SK-N-SH (cell line): Measurements from ENCODE around the gene ZC3H8. TPM values are rescaled to one million over a fixed set of nuclear protein-coding genes. Genes with fewer than 3 reads are reported as not detected.

Experiments
- CTCF ChIA-PET: fragments of 300-600, 350-600 bp; formaldehyde crosslinking; extraction: SDS; loops from one replicate; lab custom pipeline; 2021; lab: Yijun Ruan, JAX
- POLR2A ChIA-PET: fragments of 350-600 bp; sonication (Branson Sonifier 250); formaldehyde crosslinking; extraction: SDS; loops from one replicate; lab custom pipeline; 2020; ENCODE audit warnings: antibody characterized with exemption, inconsistent platforms; lab: Yijun Ruan, JAX
- DNase-seq: peaks from one replicate; pipeline ENCODE4 v3.0.0; 2012
- H2AFZ ChIP-seq: fragments of 200-600 bp; sonication (generic); 2 replicates; pipeline ENCODE4 v1.8.1; 2016; ENCODE audit warnings: antibody characterized with exemption, mild to moderate bottlenecking, low read depth
- H3F3A ChIP-seq: fragments of 200-600 bp; sonication (generic); replicated peaks from 2 replicates; pipeline ENCODE3; 2016; ENCODE audit warnings: antibody characterized with exemption, mild to moderate bottlenecking; ENCODE audit not compliant: insufficient read depth
- H3K27ac ChIP-seq, 2 experiments: fragments of 200-500 bp in 1 of 2; fragments of 200-600 bp in 1 of 2; sonication (Bioruptor generic) in 1 of 2; sonication (generic), shearing (Covaris generic) in 1 of 2; 2 replicates each; pipeline versions ENCODE4 v1.5.1 to v1.6.1; 2014 to 2016; ENCODE audit warnings: low read depth in 2 of 2, inconsistent platforms in 1 of 2, low read length in 1 of 2, mild to moderate bottlenecking in 1 of 2, mixed read lengths in 1 of 2
- H3K27me3 ChIP-seq: fragments of 200-600 bp; sonication (generic), shearing (Covaris generic); 2 replicates; pipeline ENCODE4 v1.6.1; 2016; ENCODE audit warnings: mixed run types; ENCODE audit not compliant: insufficient read depth
- H3K36me3 ChIP-seq, 2 experiments: fragments of 200-500 bp in 1 of 2; fragments of 200-600 bp in 1 of 2; sonication (Bioruptor generic) in 1 of 2; sonication (generic) in 1 of 2; replicated peaks in 1 of 2; 2 replicates each; pipeline versions ENCODE3 to v1.5.1; 2014 to 2016; ENCODE audit warnings: low read length in 1 of 2, mild to moderate bottlenecking in 1 of 2; ENCODE audit not compliant: insufficient read depth in 2 of 2, control insufficient read depth in 1 of 2
- H3K4me1 ChIP-seq, 2 experiments: fragments of 200-500 bp in 1 of 2; fragments of 200-600 bp in 1 of 2; sonication (Bioruptor generic) in 1 of 2; sonication (generic), shearing (Covaris generic) in 1 of 2; 2 replicates each; pipeline versions ENCODE4 v1.5.1 to v1.6.1; 2014 to 2016; ENCODE audit warnings: low read depth in 1 of 2, low read length in 1 of 2, mixed run types in 1 of 2; ENCODE audit not compliant: insufficient read depth in 2 of 2, control insufficient read depth in 1 of 2
- H3K4me2 ChIP-seq: fragments of 200-600 bp; sonication (generic), shearing (Covaris generic); 2 replicates; pipeline ENCODE4 v1.6.1; 2017; ENCODE audit warnings: mixed run types
- H3K4me3 ChIP-seq, 2 experiments: fragments of 200-500 bp in 1 of 2; fragments of 200-600 bp in 1 of 2; sonication (Bioruptor generic) in 1 of 2; sonication (generic), shearing (Covaris generic) in 1 of 2; 2 replicates each; pipeline versions ENCODE4 v1.5.1 to v1.8.1; 2014 to 2016; ENCODE audit warnings: low read depth in 2 of 2, inconsistent platforms in 1 of 2, low read length in 1 of 2, mild to moderate bottlenecking in 1 of 2, mixed read lengths in 1 of 2, moderate library complexity in 1 of 2
- H3K79me2 ChIP-seq: fragments of 200-600 bp; sonication (generic); 2 replicates; pipeline ENCODE4 v1.8.1; 2017; ENCODE audit warnings: mild to moderate bottlenecking; ENCODE audit not compliant: insufficient read depth
- H3K9ac ChIP-seq: fragments of 200-600 bp; sonication (generic); 2 replicates; pipeline ENCODE4 v1.6.1; 2017; ENCODE audit warnings: mixed run types
- H3K9me2 ChIP-seq: fragments of 200-600 bp; sonication (generic); 2 replicates; pipeline ENCODE4 v1.6.1; 2017; ENCODE audit warnings: mixed run types
- H3K9me3 ChIP-seq: fragments of 200-600 bp; sonication (generic); 2 replicates; pipeline ENCODE4 v1.6.1; 2017; ENCODE audit warnings: mixed run types, mild to moderate bottlenecking, moderate library complexity
- H4K20me1 ChIP-seq: fragments of 200-600 bp; sonication (generic); 2 replicates; pipeline ENCODE4 v1.6.1; 2017; ENCODE audit warnings: mild to moderate bottlenecking, mixed run types; ENCODE audit not compliant: insufficient read depth
- EP300 ChIP-seq, 2 experiments: IDR thresholded peaks; 2 replicates each; pipeline versions ENCODE4 v1.4.0 to v1.6.1; 2012; ENCODE audit warnings: borderline replicate concordance in 1 of 2, low read depth in 1 of 2, low read length in 1 of 2
- EZH2phosphoT487 ChIP-seq: fragments of 200-600 bp; sonication (generic); IDR thresholded peaks from 2 replicates; pipeline ENCODE4 v1.6.1; 2017; ENCODE audit warnings: low read depth, mixed run types, mild to moderate bottlenecking, antibody characterized with exemption, moderate library complexity, borderline replicate concordance
- GABPA ChIP-seq: IDR thresholded peaks from 2 replicates; pipeline ENCODE4 v1.4.0; 2012; ENCODE audit warnings: low read depth, mild to moderate bottlenecking
- JUND ChIP-seq: IDR thresholded peaks from 2 replicates; pipeline ENCODE4 v1.4.0; 2012
- MXI1 ChIP-seq: IDR thresholded peaks from 2 replicates; pipeline ENCODE4 v1.6.1; 2012; ENCODE audit warnings: mild to moderate bottlenecking, low read depth, low read length, improper control_type of control experiment
- NFIC ChIP-seq: IDR thresholded peaks from 2 replicates; pipeline ENCODE4 v1.4.0; 2012; ENCODE audit warnings: borderline replicate concordance
- SIN3A ChIP-seq: IDR thresholded peaks from 2 replicates; pipeline ENCODE4 v1.6.1; 2012; ENCODE audit warnings: low read depth, mild to moderate bottlenecking, low read length, moderate library complexity, borderline replicate concordance
- TEAD4 ChIP-seq: IDR thresholded peaks from 2 replicates; pipeline ENCODE4 v1.4.0; 2012; ENCODE audit warnings: mild to moderate bottlenecking, borderline replicate concordance; ENCODE audit not compliant: insufficient read depth
- YY1 ChIP-seq: IDR thresholded peaks from 2 replicates; pipeline ENCODE4 v1.4.0; 2012; ENCODE audit warnings: low read depth, mild to moderate bottlenecking
- WGBS: methylation state at CpG from one replicate; pipeline ENCODE4 v1.1.6; 2017; ENCODE audit warnings: low lambda C conversion rate; 5-methylcytosine and 5-hydroxymethylcytosine counted together
- polyA plus RNA-seq, 3 experiments: library from polyadenylated mRNA; depleted of rRNA; stranded (reverse); fragments of >200 nt; gene quantifications; 2 replicates each; pipeline ENCODE4 v1.2.3, GENCODE V29; 2012
- TF ChIP-seq, protein P1 (sequence below): IDR thresholded peaks from 2 replicates; pipeline ENCODE4 v1.4.0; 2012; ENCODE audit warnings: low read depth, borderline replicate concordance
- TF ChIP-seq, protein P2 (sequence below): fragments of 150-350 bp; IDR thresholded peaks from 2 replicates; pipeline ENCODE4 v1.6.1; 2017; ENCODE audit warnings: antibody characterized with exemption, low read length, low read depth, borderline replicate concordance

Gene ZC3H8
- polyA plus RNA-seq, 1 of the 3 experiments (the other 2 are of a cell fraction) = 3.3 TPM

DNA sequence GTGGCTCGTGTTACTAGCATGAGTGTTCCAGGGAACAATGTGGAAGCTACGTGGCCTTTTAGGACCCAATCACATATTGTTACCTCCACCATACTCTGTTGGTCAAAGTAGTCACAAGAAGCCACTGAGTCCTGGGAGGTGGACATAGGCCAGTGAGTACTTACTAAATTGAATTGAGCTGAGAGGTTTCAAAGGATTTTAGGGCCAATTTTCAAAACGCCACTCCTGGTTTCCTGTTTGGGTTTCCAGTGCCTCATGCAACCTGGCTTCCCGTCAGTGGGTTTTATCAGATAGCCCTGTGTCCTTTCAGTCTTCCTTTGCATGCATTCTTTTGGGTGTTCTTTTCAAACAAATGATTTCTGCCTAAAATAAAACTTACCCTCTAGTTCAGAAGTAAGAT is 60.4 kb downstream of the ZC3H8 start:
- Histone ChIP-seq H4K20me1 (no peaks in the 10 kb centered on the region), H3K9me3 (no peaks in the 10 kb centered on the region), H3K4me1 (peaks cover 0 to 2% of the 10 kb centered on the region in 2 experiments; a peak in 1 of 4 replicates), H3K36me3 (no peaks in the 10 kb centered on the region), H3F3A (no peaks in the 10 kb centered on the region), H3K4me3 (no peak overlapping the region), H3K4me2 (no peak overlapping the region), H3K27ac (no peak overlapping the region), H2AFZ (no peak overlapping the region), H3K9ac (no peak overlapping the region), H3K9me2 (no peaks in the 10 kb centered on the region), H3K27me3 (no peaks in the 10 kb centered on the region), H3K79me2 (no peaks in the 10 kb centered on the region)
- DNase-seq = no peak
- CTCF ChIA-PET = no interaction called here
- TF ChIP-seq EZH2phosphoT487 (no peak), JUND (no peak), YY1 (no peak)
- POLR2A ChIA-PET = no interaction called here
- WGBS = 57% methylated on average over 4 of the region's 4 CpGs

DNA sequence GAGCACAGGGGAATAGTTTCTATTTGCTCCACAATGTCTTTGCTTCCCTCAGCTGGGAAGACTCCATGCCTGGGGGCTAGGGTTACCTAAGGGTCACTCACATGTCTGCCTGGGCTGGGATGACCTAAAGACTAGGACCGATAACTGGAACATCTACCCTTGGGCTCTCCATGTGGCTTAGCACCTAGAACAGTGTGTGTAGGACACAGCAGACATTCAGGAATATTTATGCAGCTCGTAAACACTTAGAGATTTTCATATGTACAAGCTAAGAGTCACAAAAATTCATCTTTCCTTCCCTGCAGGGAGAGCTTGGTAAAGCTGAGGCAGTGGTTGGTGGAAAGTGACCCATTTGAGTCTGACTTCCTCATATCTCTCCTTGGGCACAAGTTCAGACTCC is 60.8 kb downstream of the ZC3H8 start:
- TF ChIP-seq NFIC (no peak), TEAD4 (no peak)
- TF ChIP-seq, protein P1, sequence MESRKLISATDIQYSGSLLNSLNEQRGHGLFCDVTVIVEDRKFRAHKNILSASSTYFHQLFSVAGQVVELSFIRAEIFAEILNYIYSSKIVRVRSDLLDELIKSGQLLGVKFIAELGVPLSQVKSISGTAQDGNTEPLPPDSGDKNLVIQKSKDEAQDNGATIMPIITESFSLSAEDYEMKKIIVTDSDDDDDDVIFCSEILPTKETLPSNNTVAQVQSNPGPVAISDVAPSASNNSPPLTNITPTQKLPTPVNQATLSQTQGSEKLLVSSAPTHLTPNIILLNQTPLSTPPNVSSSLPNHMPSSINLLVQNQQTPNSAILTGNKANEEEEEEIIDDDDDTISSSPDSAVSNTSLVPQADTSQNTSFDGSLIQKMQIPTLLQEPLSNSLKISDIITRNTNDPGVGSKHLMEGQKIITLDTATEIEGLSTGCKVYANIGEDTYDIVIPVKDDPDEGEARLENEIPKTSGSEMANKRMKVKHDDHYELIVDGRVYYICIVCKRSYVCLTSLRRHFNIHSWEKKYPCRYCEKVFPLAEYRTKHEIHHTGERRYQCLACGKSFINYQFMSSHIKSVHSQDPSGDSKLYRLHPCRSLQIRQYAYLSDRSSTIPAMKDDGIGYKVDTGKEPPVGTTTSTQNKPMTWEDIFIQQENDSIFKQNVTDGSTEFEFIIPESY = no peak
- TF ChIP-seq, protein P2, sequence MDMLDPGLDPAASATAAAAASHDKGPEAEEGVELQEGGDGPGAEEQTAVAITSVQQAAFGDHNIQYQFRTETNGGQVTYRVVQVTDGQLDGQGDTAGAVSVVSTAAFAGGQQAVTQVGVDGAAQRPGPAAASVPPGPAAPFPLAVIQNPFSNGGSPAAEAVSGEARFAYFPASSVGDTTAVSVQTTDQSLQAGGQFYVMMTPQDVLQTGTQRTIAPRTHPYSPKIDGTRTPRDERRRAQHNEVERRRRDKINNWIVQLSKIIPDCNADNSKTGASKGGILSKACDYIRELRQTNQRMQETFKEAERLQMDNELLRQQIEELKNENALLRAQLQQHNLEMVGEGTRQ = no peak
- TF ChIP-seq, all 33 proteins: peak for 0
- no peak overlapping the region for H3K27ac ChIP-seq
- H3K4me3 ChIP-seq = no peak overlapping the region
- no peaks in the 10 kb centered on the region for H3K27me3 ChIP-seq
- H3K4me1 ChIP-seq = peaks cover 0 to under 1% of the 10 kb centered on the region in 2 experiments; a peak in 1 of 4 replicates
- 68% methylated on average over 2 of the region's 2 CpGs for WGBS
- H3K9me3 ChIP-seq = no peaks in the 10 kb centered on the region
- no peaks in the 10 kb centered on the region for H3K9me2 ChIP-seq
- no peak overlapping the region for H3K4me2 ChIP-seq
- DNase-seq = no peak
- POLR2A ChIA-PET = no interaction called here
- no peaks in the 10 kb centered on the region for H4K20me1 ChIP-seq
- no peaks in the 10 kb centered on the region for H3K36me3 ChIP-seq
- H3K9ac ChIP-seq = no peak overlapping the region
- CTCF ChIA-PET = no interaction called here
- H3F3A ChIP-seq = no peaks in the 10 kb centered on the region
- no peaks in the 10 kb centered on the region for H3K79me2 ChIP-seq
- no peak overlapping the region for H2AFZ ChIP-seq

DNA sequence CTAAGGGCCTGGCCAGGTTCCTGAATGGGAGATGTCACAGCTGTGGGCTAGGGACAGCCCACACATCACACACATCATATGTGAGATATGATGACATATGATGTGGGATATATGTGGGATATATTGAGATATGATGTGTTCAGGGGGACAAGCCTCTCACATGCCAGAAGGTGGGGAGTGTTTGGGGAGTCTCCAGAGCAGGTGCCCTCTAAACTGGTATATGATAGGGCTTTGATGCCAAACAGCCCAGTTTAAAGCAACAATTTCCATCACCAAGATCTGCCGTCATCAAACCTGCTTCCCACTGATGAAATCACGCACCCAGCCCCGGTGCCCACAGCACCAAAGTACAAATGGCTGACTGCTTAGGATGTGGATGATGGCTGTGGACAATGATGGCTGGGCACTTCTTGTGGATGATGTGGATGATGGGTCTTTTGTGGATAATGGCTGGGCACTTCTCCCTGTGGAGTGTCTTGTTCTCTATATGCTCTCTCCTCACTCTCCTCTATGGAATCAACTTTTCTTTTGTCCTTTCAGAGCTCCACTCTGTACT is 65.8 kb downstream of the ZC3H8 start:
- no peaks in the 10 kb centered on the region for H3K9me3 ChIP-seq
- H3K27me3 ChIP-seq = no peaks in the 10 kb centered on the region
- 90% methylated on average over 2 of the region's 3 CpGs for WGBS
- H3K4me2 ChIP-seq = no peak overlapping the region
- H3K9ac ChIP-seq = no peak overlapping the region
- no peak overlapping the region for H3K4me3 ChIP-seq
- no peaks in the 10 kb centered on the region for H3K4me1 ChIP-seq
- H3K9me2 ChIP-seq = no peaks in the 10 kb centered on the region
- no peak overlapping the region for H3K27ac ChIP-seq
- ChIA-PET CTCF (no interaction called here), POLR2A (no interaction called here)
- H3F3A ChIP-seq = no peaks in the 10 kb centered on the region
- DNase-seq = no peak
- TF ChIP-seq SIN3A = no peak
- no peak for TF ChIP-seq MXI1
- TF ChIP-seq EP300 (IDR thresholded peaks at IDR 0.05; ENCODE audit: borderline replicate concordance in 1 of 2, low read depth in 1 of 2, low read length in 1 of 2) = no peak
- no peak for TF ChIP-seq YY1
- no peak for TF ChIP-seq JUND
- no peak for TF ChIP-seq GABPA
- no peaks in the 10 kb centered on the region for H4K20me1 ChIP-seq
- H3K79me2 ChIP-seq = no peaks in the 10 kb centered on the region
- H3K36me3 ChIP-seq = no peaks in the 10 kb centered on the region
- H2AFZ ChIP-seq = no peak overlapping the region
